NCI-H82 treated with DMSO at 0.1 percent for 48 hours (cell line): ENCODE results near the gene CDK1.

Source experiments
- DNase-seq: peaks from one replicate; lab custom pipeline; 2025; ENCODE audit not compliant: unreplicated experiment; lab: John Stamatoyannopoulos, UW

The CDK1 gene

GRCh38 chr10:60777696-60778213 lies 523 bp upstream of the CDK1 start:
- no peak for DNase-seq

- DNase-seq = no peak
Measured at GRCh38 chr10:60778971-60779796, 906 bp downstream of the CDK1 start.

GRCh38 chr10:60781661-60782060 lies 3.4 kb downstream of the CDK1 start:
- no peak for DNase-seq

- DNase-seq = no peak
Measured at GRCh38 chr10:60784641-60785040, 6.4 kb downstream of the CDK1 start.

- no peak for DNase-seq
Measured at GRCh38 chr10:60788544-60788943, 10.3 kb downstream of the CDK1 start.

- DNase-seq = no peak
Measured at GRCh38 chr10:60789340-60789739, 11.1 kb downstream of the CDK1 start.

- no peak for DNase-seq
Measured at GRCh38 chr10:60794953-60795352, 16.7 kb downstream of the CDK1 start.

- DNase-seq = no peak
Measured at GRCh38 chr10:60795465-60796202, 17.4 kb downstream of the CDK1 start.

- no peak for DNase-seq
Measured at GRCh38 chr10:60796481-60796880, 18.2 kb downstream of the CDK1 start.

- DNase-seq = no peak
Measured at GRCh38 chr10:60797200-60797599, 18.9 kb downstream of the CDK1 start.

- no peak for DNase-seq
Measured at GRCh38 chr10:60798031-60798430, 19.8 kb downstream of the CDK1 start.

GRCh38 chr10:60798870-60799269 lies 20.6 kb downstream of the CDK1 start:
- DNase-seq = no peak

- DNase-seq = no peak
Measured at GRCh38 chr10:60799971-60800650, 21.8 kb downstream of the CDK1 start.

- no peak for DNase-seq
Measured at GRCh38 chr10:60800918-60801317, 22.6 kb downstream of the CDK1 start.

- DNase-seq = no peak
Measured at GRCh38 chr10:60801522-60801921, 23.2 kb downstream of the CDK1 start.

- DNase-seq = no peak
Measured at GRCh38 chr10:60803433-60803832, 25.2 kb downstream of the CDK1 start.

- no peak for DNase-seq
Measured at GRCh38 chr10:60803865-60804264, 25.6 kb downstream of the CDK1 start.

- DNase-seq = no peak
Measured at GRCh38 chr10:60806921-60807320, 28.6 kb downstream of the CDK1 start.

- DNase-seq = no peak
Measured at GRCh38 chr10:60807499-60807898, 29.2 kb downstream of the CDK1 start.

GRCh38 chr10:60808036-60808435 lies 29.8 kb downstream of the CDK1 start:
- DNase-seq = no peak

- no peak for DNase-seq
Measured at GRCh38 chr10:60809157-60809556, 30.9 kb downstream of the CDK1 start.
